Gastrocnemius medialis (tissue), 4 donors: ENCODE measurements around the gene OR13J1. TPM values are rescaled to one million over a fixed set of nuclear protein-coding genes. Genes with fewer than 3 reads are reported as not detected.
A peak's percentile ranks its signal among the peaks of the same experiment; 100 is the strongest.

Experiments
- ATAC-seq, 2 donors: fragments of 150-250 bp; one replicate each; pipeline ENCODE4 v1.9.1; 2016
- DNase-seq, 2 donors: peaks; one replicate each; pipeline ENCODE4 v3.0.0-alpha.2; 2019
- H3K27ac ChIP-seq, 4 donors: fragments of 200-600 bp; sonication (generic); 1 replicate in 1 of 4; 2 replicates in 3 of 4; pipeline ENCODE4 v1.5.1; 2016 to 2018; ENCODE audit warnings: mild to moderate bottlenecking in 2 of 4, moderate library complexity in 1 of 4
- H3K27me3 ChIP-seq, 3 donors: fragments of 200-600 bp; sonication (generic) in 2 of 3; 1 replicate in 1 of 3; 2 replicates in 2 of 3; pipeline versions ENCODE4 v1.5.1 to v1.6.0; 2016 to 2019; ENCODE audit warnings: mild to moderate bottlenecking in 1 of 3, moderate library complexity in 1 of 3
- H3K36me3 ChIP-seq, 2 donors: fragments of 200-600 bp; sonication (generic) in 1 of 2; one replicate each; pipeline ENCODE4 v1.5.1; 2017 to 2018
- H3K4me1 ChIP-seq, 2 donors: fragments of 200-600 bp; sonication (generic) in 1 of 2; one replicate each; pipeline ENCODE4 v1.5.1; 2016 to 2017; ENCODE audit warnings: mild to moderate bottlenecking in 2 of 2
- H3K4me3 ChIP-seq, 4 donors: fragments of 200-600 bp; sonication (generic) in 3 of 4; 1 replicate in 1 of 4; 2 replicates in 3 of 4; pipeline ENCODE4 v1.5.1; 2016 to 2019; ENCODE audit warnings: mild to moderate bottlenecking in 2 of 4
- H3K9me3 ChIP-seq, 3 donors: fragments of 200-600 bp; sonication (generic) in 2 of 3; 1 replicate in 1 of 3; 2 replicates in 2 of 3; pipeline ENCODE4 v1.5.1; 2016 to 2019
- CTCF ChIP-seq, 5 experiments: fragments of 450-650 bp in 3 of 5; fragments of 200-600 bp in 2 of 5; sonication (generic) in 2 of 5; IDR thresholded peaks in 4 of 5; conservative IDR thresholded peaks in 1 of 5; 1 replicate in 4 of 5; 2 replicates in 1 of 5; pipeline ENCODE4 v1.5.1; 2016 to 2019; ENCODE audit warnings: antibody characterized with exemption in 5 of 5, mild to moderate bottlenecking in 3 of 5, moderate library complexity in 3 of 5
- POLR2A ChIP-seq, 2 donors: fragments of 450-650 bp; IDR thresholded peaks; one replicate each; pipeline ENCODE4 v1.6.1; 2017; ENCODE audit warnings: antibody characterized with exemption in 2 of 2, mild to moderate bottlenecking in 2 of 2, moderate library complexity in 2 of 2
- in situ Hi-C, 4 donors: fragments of 200-750 bp; cut with MboI; loops; one replicate each; pipeline versions ENCODE4 v1.15.0 to v1.8.0; 2017; ENCODE audit warnings: low sequenced_read_pairs in 4 of 4
- intact Hi-C: fragments of 100-400 bp; cut with DNase I; formaldehyde crosslinking; loops from one replicate; pipeline ENCODE4 v1.15.1; 2023; ENCODE audit warnings: low total_unique reads
- total RNA-seq, 4 donors: library from RNA; depleted of rRNA; stranded (reverse); fragments of >200 nt; gene quantifications; one replicate each; pipeline versions ENCODE4 v1.1.0 to v1.2.3, GENCODE V29; 2016

The OR13J1 gene
- total RNA-seq, 4 donors from 2014 or later: not detected

- no peak overlapping the region for H3K4me3 ChIP-seq
- H3K36me3 ChIP-seq: peaks cover 0 to 11% of the 10 kb centered on the region in 2 donors
- peak overlapping the region in 1 of 4 donors; percentile 12 for H3K27ac ChIP-seq
- TF ChIP-seq CTCF (IDR thresholded peaks at IDR 0.05 in 4 of 5, conservative IDR thresholded peaks at IDR 0.05 in 1 of 5) (no peak), POLR2A (IDR thresholded peaks at IDR 0.05) (no peak)
- intact Hi-C loops (no loop called here), in situ Hi-C loops (no loop called here)
- ATAC-seq: peak in 1 of 2 donors; percentile 48
- no peaks in the 10 kb centered on the region for H3K27me3 ChIP-seq
- peaks cover 29 to 39% of the 10 kb centered on the region in 2 donors for H3K4me1 ChIP-seq
- peak in 1 of 2 donors; percentile 31 for DNase-seq
- no peaks in the 10 kb centered on the region for H3K9me3 ChIP-seq
Observed at GRCh38 chr9:35844628-35845270, 25.5 kb downstream of the OR13J1 start.

DNA sequence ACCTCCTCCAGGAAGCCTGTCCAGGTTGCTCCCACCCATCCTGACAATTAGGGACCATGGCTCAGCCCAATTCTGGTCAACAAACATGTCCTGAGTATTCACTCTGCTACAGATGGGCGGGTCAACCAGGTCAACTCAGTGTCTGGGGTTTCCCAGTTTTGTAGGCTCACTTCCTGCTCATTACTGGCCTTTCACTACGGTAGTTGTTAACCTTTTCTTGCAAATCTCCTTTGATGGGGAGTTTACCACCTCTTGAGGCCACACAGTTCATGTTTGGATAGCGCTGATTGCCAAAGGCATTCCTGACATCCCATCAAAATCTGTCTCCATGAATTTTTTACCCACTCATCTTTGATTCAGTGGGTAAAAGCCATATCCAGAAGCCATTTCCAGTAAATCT is 27.4 kb downstream of the OR13J1 start:
- Histone ChIP-seq H3K27me3 (no peaks in the 10 kb centered on the region), H3K27ac (no peak overlapping the region), H3K4me3 (no peak overlapping the region), H3K36me3 (peaks cover 0 to 11% of the 10 kb centered on the region in 2 donors), H3K9me3 (no peaks in the 10 kb centered on the region), H3K4me1 (peaks cover 21 to 31% of the 10 kb centered on the region in 2 donors)
- DNase-seq: no peak
- intact Hi-C loops: no loop called here
- in situ Hi-C loops: no loop called here
- TF ChIP-seq POLR2A (IDR thresholded peaks at IDR 0.05) (no peak), CTCF (IDR thresholded peaks at IDR 0.05 in 4 of 5, conservative IDR thresholded peaks at IDR 0.05 in 1 of 5) (no peak)
- no peak for ATAC-seq

- peaks cover 15 to 24% of the 10 kb centered on the region in 2 donors for H3K4me1 ChIP-seq
- TF ChIP-seq POLR2A (IDR thresholded peaks at IDR 0.05): no peak
- no peak for TF ChIP-seq CTCF (IDR thresholded peaks at IDR 0.05 in 4 of 5, conservative IDR thresholded peaks at IDR 0.05 in 1 of 5)
- H3K27ac ChIP-seq: no peak overlapping the region
- H3K36me3 ChIP-seq: peaks cover 0 to 8% of the 10 kb centered on the region in 2 donors
- intact Hi-C loops: no loop called here
- no peak for DNase-seq
- H3K4me3 ChIP-seq: no peak overlapping the region
- in situ Hi-C loops: no loop called here
- no peaks in the 10 kb centered on the region for H3K27me3 ChIP-seq
- H3K9me3 ChIP-seq: no peaks in the 10 kb centered on the region
- ATAC-seq: no peak
Observed at GRCh38 chr9:35842020-35842745, 28.0 kb downstream of the OR13J1 start.

DNA sequence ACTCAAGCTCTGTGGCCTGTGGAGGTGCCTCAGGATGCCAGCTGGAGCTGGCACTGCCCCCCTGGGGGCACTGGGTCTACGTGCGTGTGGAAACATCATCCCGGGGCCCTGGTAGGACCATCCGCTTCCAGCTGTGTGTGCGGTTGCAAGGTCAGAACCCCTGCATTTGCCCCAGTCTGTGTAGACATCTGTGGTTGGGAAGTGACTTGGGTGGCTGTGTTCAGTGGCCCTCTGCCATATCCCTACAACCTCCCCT is 28.6 kb downstream of the OR13J1 start:
- DNase-seq (no peak), ATAC-seq (no peak)
- Histone ChIP-seq H3K27ac (no peak overlapping the region), H3K27me3 (no peaks in the 10 kb centered on the region), H3K9me3 (no peaks in the 10 kb centered on the region), H3K36me3 (peaks cover 0 to 2% of the 10 kb centered on the region in 2 donors), H3K4me3 (no peak overlapping the region), H3K4me1 (peaks cover 14 to 18% of the 10 kb centered on the region in 2 donors)
- in situ Hi-C loops: no loop called here
- TF ChIP-seq CTCF (IDR thresholded peaks at IDR 0.05 in 4 of 5, conservative IDR thresholded peaks at IDR 0.05 in 1 of 5) (no peak), POLR2A (IDR thresholded peaks at IDR 0.05) (no peak)
- intact Hi-C loops: no loop called here
